ENCODE data around the gene ARHGAP19.

The ARHGAP19 gene

GRCh38 chr10:97323501-97323900 lies 31.1 kb upstream of the ARHGAP19 start:
- no peak overlapping the region for H3K14ac ChIP-seq (ENCODE audit: low read length)

GRCh38 chr10:97321804-97322190 lies 29.4 kb upstream of the ARHGAP19 start:
- H3K36me3 ChIP-seq (ENCODE audit: control insufficient read depth in 1 of 2, insufficient read depth in 2 of 2, low read length in 2 of 2) = no peaks in the 10 kb centered on the region
- no peak overlapping the region for H2BK120ac ChIP-seq (ENCODE audit: insufficient read depth, low read length, poor library complexity)
- no peak overlapping the region for H4K12ac ChIP-seq (ENCODE audit: low read depth, low read length)
- H2AFZ ChIP-seq (ENCODE audit: insufficient read depth, low read length, poor library complexity) = no peak overlapping the region
- H4K91ac ChIP-seq (ENCODE audit: low read depth, low read length) = no peak overlapping the region
- H3K79me1 ChIP-seq (ENCODE audit: low read length) = peaks cover 4% of the 10 kb centered on the region
- peaks cover 3% of the 10 kb centered on the region for H3K9me3 ChIP-seq (ENCODE audit: insufficient read depth, low read depth, low read length)
- no peak overlapping the region for H3K4ac ChIP-seq (ENCODE audit: low read depth, low read length)
- H3K27me3 ChIP-seq (ENCODE audit: insufficient read depth, low read length) = peaks cover 21% of the 10 kb centered on the region
- DNase-seq = peak in 1 of 2 donors; percentile 19
- peaks cover 2% of the 10 kb centered on the region for H3K79me2 ChIP-seq (ENCODE audit: control insufficient read depth, insufficient read depth, low read length, poor library complexity)
- H2BK5ac ChIP-seq (ENCODE audit: low read depth, low read length, poor library complexity) = no peak overlapping the region
- no peak overlapping the region for H3K14ac ChIP-seq (ENCODE audit: low read length)
- WGBS (ENCODE audit: extremely low coverage, insufficient coverage, insufficient read length) = no CpG with 5 or more reads among the region's 3 CpGs
- H3K4me2 ChIP-seq (ENCODE audit: low read length) = no peak overlapping the region
- no peak overlapping the region for H3K9ac ChIP-seq (ENCODE audit: low read length)
- H4K8ac ChIP-seq (ENCODE audit: low read depth, low read length) = no peak overlapping the region
- peaks cover 11 to 13% of the 10 kb centered on the region in 2 experiments for H3K4me1 ChIP-seq (ENCODE audit: control insufficient read depth in 1 of 2, insufficient read depth in 2 of 2, low read length in 2 of 2)
- H3K27ac ChIP-seq (ENCODE audit: low read depth, low read length) = no peak overlapping the region
- no peak overlapping the region for H3K4me3 ChIP-seq (ENCODE audit: low read depth, low read length)
- no peak overlapping the region for H3K18ac ChIP-seq (ENCODE audit: low read length)
- H3K23ac ChIP-seq (ENCODE audit: low read length) = no peak overlapping the region
- no peak overlapping the region for H2AK5ac ChIP-seq (ENCODE audit: low read length)
- no peak overlapping the region for H2BK12ac ChIP-seq (ENCODE audit: low read length)

More at GRCh38 chr10:97323501-97323900, 31.1 kb upstream of the ARHGAP19 start:
- H3K36me3 ChIP-seq (ENCODE audit: control insufficient read depth in 1 of 2, insufficient read depth in 2 of 2, low read length in 2 of 2) = no peaks in the 10 kb centered on the region
- H3K23ac ChIP-seq (ENCODE audit: low read length) = no peak overlapping the region
- no peak overlapping the region for H4K8ac ChIP-seq (ENCODE audit: low read depth, low read length)
- H3K4ac ChIP-seq (ENCODE audit: low read depth, low read length) = no peak overlapping the region
- no peak overlapping the region for H3K4me2 ChIP-seq (ENCODE audit: low read length)
- H2BK5ac ChIP-seq (ENCODE audit: low read depth, low read length, poor library complexity) = no peak overlapping the region
- no peak overlapping the region for H4K12ac ChIP-seq (ENCODE audit: low read depth, low read length)
- H3K18ac ChIP-seq (ENCODE audit: low read length) = no peak overlapping the region
- H2AK5ac ChIP-seq (ENCODE audit: low read length) = no peak overlapping the region
- H4K91ac ChIP-seq (ENCODE audit: low read depth, low read length) = no peak overlapping the region
- H3K79me1 ChIP-seq (ENCODE audit: low read length) = peaks cover 4% of the 10 kb centered on the region
- no peak overlapping the region for H2AFZ ChIP-seq (ENCODE audit: insufficient read depth, low read length, poor library complexity)
- H3K9me3 ChIP-seq (ENCODE audit: insufficient read depth, low read depth, low read length) = peaks cover 3% of the 10 kb centered on the region
- H3K9ac ChIP-seq (ENCODE audit: low read length) = no peak overlapping the region
- no peak overlapping the region for H3K27ac ChIP-seq (ENCODE audit: low read depth, low read length)
- no peak overlapping the region for H2BK12ac ChIP-seq (ENCODE audit: low read length)
- peaks cover 11 to 13% of the 10 kb centered on the region in 2 experiments for H3K4me1 ChIP-seq (ENCODE audit: control insufficient read depth in 1 of 2, insufficient read depth in 2 of 2, low read length in 2 of 2)
- no peak overlapping the region for H3K4me3 ChIP-seq (ENCODE audit: low read depth, low read length)
- peak in 1 of 2 donors; percentile 23 for DNase-seq
- no CpG with 5 or more reads among the region's 4 CpGs for WGBS (ENCODE audit: extremely low coverage, insufficient coverage, insufficient read length)
- H3K27me3 ChIP-seq (ENCODE audit: insufficient read depth, low read length) = peaks cover 21% of the 10 kb centered on the region
- H2BK120ac ChIP-seq (ENCODE audit: insufficient read depth, low read length, poor library complexity) = no peak overlapping the region
- peaks cover 2% of the 10 kb centered on the region for H3K79me2 ChIP-seq (ENCODE audit: control insufficient read depth, insufficient read depth, low read length, poor library complexity)

DNA sequence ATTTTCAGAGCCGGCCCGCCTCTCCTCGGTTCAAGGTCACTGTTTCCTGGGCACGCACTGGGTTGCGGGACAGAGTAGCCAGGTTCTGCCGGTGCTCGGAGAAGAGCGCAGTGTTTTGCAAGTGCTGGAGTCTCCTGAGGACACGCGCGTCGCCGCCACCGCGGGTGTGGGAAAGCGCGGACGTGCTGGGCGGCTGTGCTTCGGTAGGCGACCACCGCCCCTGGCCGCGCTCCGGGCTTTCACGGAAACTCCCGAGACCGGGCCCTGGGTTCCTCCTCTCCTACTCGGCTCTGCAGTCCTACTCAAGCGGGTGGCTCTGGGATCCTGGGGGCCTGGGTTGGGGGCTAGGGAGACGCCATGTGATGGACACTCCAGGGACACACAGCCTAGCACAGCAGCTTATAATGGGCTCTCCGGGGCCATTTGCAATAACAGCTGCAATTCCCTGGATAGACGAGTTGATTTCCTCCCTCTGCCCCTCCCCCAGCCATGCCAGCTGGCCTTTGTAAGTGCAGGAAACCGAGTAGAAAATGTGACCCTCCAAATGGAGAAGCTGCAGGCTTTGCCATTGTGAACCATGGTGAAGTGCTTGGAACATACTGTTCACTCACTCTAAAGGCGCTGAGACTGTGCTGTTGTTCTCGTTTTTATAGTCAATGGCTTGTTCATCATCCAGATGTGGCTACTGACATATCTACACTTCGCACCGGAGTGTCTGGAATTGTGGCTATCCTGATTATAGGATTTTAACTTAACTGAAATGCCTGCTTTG lies 28.8 kb upstream of the ARHGAP19 start:
- peak overlapping the region; percentile 55 for H3K4me2 ChIP-seq (ENCODE audit: low read length)

GRCh38 chr10:97320480-97321031 lies 28.1 kb upstream of the ARHGAP19 start:
- Histone ChIP-seq H3K23ac (ENCODE audit: low read length) (no peak overlapping the region), H3K18ac (ENCODE audit: low read length) (no peak overlapping the region), H3K9ac (ENCODE audit: low read length) (peak overlapping the region; percentile 18), H3K27me3 (ENCODE audit: insufficient read depth, low read length) (peaks cover 21% of the 10 kb centered on the region), H3K4me3 (ENCODE audit: low read depth, low read length) (no peak overlapping the region), H4K8ac (ENCODE audit: low read depth, low read length) (peak overlapping the region; percentile 32), H2BK120ac (ENCODE audit: insufficient read depth, low read length, poor library complexity) (no peak overlapping the region), H3K79me2 (ENCODE audit: control insufficient read depth, insufficient read depth, low read length, poor library complexity) (peaks cover 2% of the 10 kb centered on the region), H2BK5ac (ENCODE audit: low read depth, low read length, poor library complexity) (no peak overlapping the region), H3K4me2 (ENCODE audit: low read length) (peak overlapping the region; percentile 77), H3K9me3 (ENCODE audit: insufficient read depth, low read depth, low read length) (peaks cover 3% of the 10 kb centered on the region), H4K91ac (ENCODE audit: low read depth, low read length) (no peak overlapping the region), H2AFZ (ENCODE audit: insufficient read depth, low read length, poor library complexity) (peak overlapping the region; percentile 30), H3K79me1 (ENCODE audit: low read length) (peaks cover 4% of the 10 kb centered on the region), H3K4ac (ENCODE audit: low read depth, low read length) (no peak overlapping the region), H2BK12ac (ENCODE audit: low read length) (no peak overlapping the region), H3K36me3 (ENCODE audit: control insufficient read depth in 1 of 2, insufficient read depth in 2 of 2, low read length in 2 of 2) (no peaks in the 10 kb centered on the region), H3K14ac (ENCODE audit: low read length) (no peak overlapping the region), H2AK5ac (ENCODE audit: low read length) (no peak overlapping the region), H4K12ac (ENCODE audit: low read depth, low read length) (no peak overlapping the region), H3K4me1 (ENCODE audit: control insufficient read depth in 1 of 2, insufficient read depth in 2 of 2, low read length in 2 of 2) (peaks cover 11 to 13% of the 10 kb centered on the region in 2 experiments), H3K27ac (ENCODE audit: low read depth, low read length) (no peak overlapping the region)
- DNase-seq = peak in 1 of 2 donors; percentile 20
- WGBS (ENCODE audit: extremely low coverage, insufficient coverage, insufficient read length) = no CpG with 5 or more reads among the region's 24 CpGs

More for the DNA sequence above, 28.8 kb upstream of the ARHGAP19 start:
- no CpG with 5 or more reads among the region's 38 CpGs for WGBS (ENCODE audit: extremely low coverage, insufficient coverage, insufficient read length)
- H2BK5ac ChIP-seq (ENCODE audit: low read depth, low read length, poor library complexity) = no peak overlapping the region
- H3K14ac ChIP-seq (ENCODE audit: low read length) = no peak overlapping the region
- H3K27ac ChIP-seq (ENCODE audit: low read depth, low read length) = no peak overlapping the region
- peak overlapping the region; percentile 1 for H3K23ac ChIP-seq (ENCODE audit: low read length)
- no peak overlapping the region for H4K12ac ChIP-seq (ENCODE audit: low read depth, low read length)
- H3K18ac ChIP-seq (ENCODE audit: low read length) = no peak overlapping the region
- H3K79me1 ChIP-seq (ENCODE audit: low read length) = peaks cover 4% of the 10 kb centered on the region
- DNase-seq = peak in 1 of 2 donors; percentile 35
- H4K8ac ChIP-seq (ENCODE audit: low read depth, low read length) = no peak overlapping the region
- no peak overlapping the region for H2BK12ac ChIP-seq (ENCODE audit: low read length)
- H3K9ac ChIP-seq (ENCODE audit: low read length) = no peak overlapping the region
- no peak overlapping the region for H2AK5ac ChIP-seq (ENCODE audit: low read length)
- peaks cover 2% of the 10 kb centered on the region for H3K79me2 ChIP-seq (ENCODE audit: control insufficient read depth, insufficient read depth, low read length, poor library complexity)
- peaks cover 11 to 13% of the 10 kb centered on the region in 2 experiments for H3K4me1 ChIP-seq (ENCODE audit: control insufficient read depth in 1 of 2, insufficient read depth in 2 of 2, low read length in 2 of 2)
- H3K27me3 ChIP-seq (ENCODE audit: insufficient read depth, low read length) = peaks cover 21% of the 10 kb centered on the region
- peaks cover 3% of the 10 kb centered on the region for H3K9me3 ChIP-seq (ENCODE audit: insufficient read depth, low read depth, low read length)
- no peak overlapping the region for H4K91ac ChIP-seq (ENCODE audit: low read depth, low read length)
- H3K4ac ChIP-seq (ENCODE audit: low read depth, low read length) = no peak overlapping the region
- H2BK120ac ChIP-seq (ENCODE audit: insufficient read depth, low read length, poor library complexity) = no peak overlapping the region
- no peaks in the 10 kb centered on the region for H3K36me3 ChIP-seq (ENCODE audit: control insufficient read depth in 1 of 2, insufficient read depth in 2 of 2, low read length in 2 of 2)
- H2AFZ ChIP-seq (ENCODE audit: insufficient read depth, low read length, poor library complexity) = no peak overlapping the region
- no peak overlapping the region for H3K4me3 ChIP-seq (ENCODE audit: low read depth, low read length)

Data from trophoblast cell (in vitro differentiated cells and primary cell).